HCT116 (cell line): Measurements from ENCODE around the gene FOXN1. TPM values are rescaled to one million over a fixed set of nuclear protein-coding genes. Genes with fewer than 3 reads are reported as not detected.

ENCODE experiments used
- ATAC-seq: fragments of 200-7000 bp; cut with Tn5 transposase; 2 replicates; pipeline ENCODE4 v1.9.1; 2020; ENCODE audit warnings: mild to moderate bottlenecking, moderate library complexity
- BruUV-seq: library from RNA; stranded (reverse); fragments of 400-500 nt; replicated peaks from 2 replicates; lab custom pipeline; 2021; lab: Mats Ljungman, UMichigan
- CTCF ChIA-PET: fragments of 300-600 bp; sonication (Branson Sonifier 250); formaldehyde crosslinking; loops from one replicate; lab custom pipeline; 2021; ENCODE audit warnings: antibody characterized with exemption; lab: Charles Lee
- POLR2A ChIA-PET: fragments of 300-600, 350-600 bp; sonication (Branson Sonifier 250); formaldehyde crosslinking; loops from one replicate; lab custom pipeline; 2021; ENCODE audit warnings: antibody characterized with exemption; lab: Charles Lee
- RAD21 ChIA-PET, 2 experiments: fragments of 300-600 bp; sonication (Branson Sonifier 250); formaldehyde crosslinking; loops; one replicate each; lab custom pipeline; 2023; ENCODE audit warnings: low total read pairs in 2 of 2; ENCODE audit not compliant: uncharacterized antibody in 2 of 2, unreplicated experiment in 2 of 2, low non-redundant PET in 1 of 2; lab: Charles Lee
- DNase-seq: peaks from one replicate; pipeline ENCODE4 v3.0.0-alpha.2; 2010; ENCODE audit warnings: low read depth, low spot score
- H2AFZ ChIP-seq: fragments of 200-600 bp; shearing (Covaris generic), sonication (generic); 2 replicates; pipeline ENCODE4 v1.6.1; 2017; ENCODE audit warnings: low read depth, mixed run types, mixed read lengths, antibody characterized with exemption, low read length; ENCODE audit not compliant: poor library complexity, severe bottlenecking
- H3K27ac ChIP-seq: 2 replicates; pipeline ENCODE4 v1.5.1; 2012; ENCODE audit warnings: low read depth, low read length
- H3K27me3 ChIP-seq: fragments of 200-600 bp; sonication (generic); 2 replicates; pipeline ENCODE4 v1.6.1; 2016; ENCODE audit warnings: mixed run types, low read length, mixed read lengths; ENCODE audit not compliant: insufficient read depth
- H3K36me3 ChIP-seq, 2 experiments: fragments of 200-500 bp in 1 of 2; fragments of 200-600 bp in 1 of 2; sonication (Bioruptor generic) in 1 of 2; sonication (generic) in 1 of 2; 2 replicates each; pipeline versions ENCODE4 v1.5.1 to v1.6.1; 2014 to 2016; ENCODE audit warnings: low read length in 2 of 2, inconsistent platforms in 1 of 2, mixed read lengths in 1 of 2, mixed run types in 1 of 2; ENCODE audit not compliant: insufficient read depth in 2 of 2, control insufficient read depth in 1 of 2
- H3K4me1 ChIP-seq, 2 experiments: fragments of 200-600 bp in 1 of 2; sonication (generic) in 1 of 2; 2 replicates each; pipeline versions ENCODE4 v1.5.1 to v1.6.1; 2012 to 2017; ENCODE audit warnings: low read length in 2 of 2, inconsistent platforms in 1 of 2, mild to moderate bottlenecking in 1 of 2, mixed read lengths in 1 of 2, mixed run types in 1 of 2, moderate library complexity in 1 of 2; ENCODE audit not compliant: insufficient read depth in 2 of 2, control insufficient read depth in 1 of 2
- H3K4me2 ChIP-seq: fragments of 200-600 bp; sonication (generic); 2 replicates; pipeline ENCODE4 v1.6.1; 2017; ENCODE audit warnings: mixed run types, low read length, mixed read lengths
- H3K4me3 ChIP-seq, 2 experiments: fragments of 200-600 bp in 1 of 2; sonication (generic) in 1 of 2; replicated peaks in 1 of 2; 2 replicates each; pipeline ENCODE4 v1.5.1; 2011 to 2016; ENCODE audit warnings: low read length in 2 of 2, control low read depth in 1 of 2, low read depth in 1 of 2, mild to moderate bottlenecking in 1 of 2, mixed read lengths in 1 of 2, mixed run types in 1 of 2
- H3K79me2 ChIP-seq: fragments of 200-600 bp; sonication (generic); 2 replicates; pipeline ENCODE4 v1.6.1; 2017; ENCODE audit warnings: mild to moderate bottlenecking, mixed run types, low read length, moderate library complexity, mixed read lengths; ENCODE audit not compliant: insufficient read depth
- H3K9ac ChIP-seq: fragments of 200-600 bp; sonication (generic); 2 replicates; pipeline ENCODE4 v1.6.1; 2016; ENCODE audit warnings: low read length, mixed read lengths
- H3K9me2 ChIP-seq: fragments of 200-600 bp; sonication (generic), shearing (Covaris generic); 2 replicates; pipeline ENCODE4 v1.6.1; 2017; ENCODE audit warnings: mixed run types, mild to moderate bottlenecking, moderate library complexity; ENCODE audit not compliant: insufficient read depth
- H3K9me3 ChIP-seq, 2 experiments: fragments of 200-500 bp in 1 of 2; fragments of 200-600 bp in 1 of 2; sonication (Bioruptor generic) in 1 of 2; sonication (generic) in 1 of 2; 2 replicates each; pipeline ENCODE4 v1.6.1; 2014 to 2017; ENCODE audit warnings: low read length in 2 of 2, mixed read lengths in 2 of 2, inconsistent platforms in 1 of 2, low read depth in 1 of 2, mild to moderate bottlenecking in 1 of 2, mixed run types in 1 of 2, moderate library complexity in 1 of 2; ENCODE audit not compliant: control insufficient read depth in 1 of 2, insufficient read depth in 1 of 2
- H4K20me1 ChIP-seq: fragments of 200-600 bp; sonication (generic), shearing (Covaris generic); 2 replicates; pipeline ENCODE4 v1.6.1; 2017; ENCODE audit warnings: mixed run types, mild to moderate bottlenecking, moderate library complexity; ENCODE audit not compliant: insufficient read depth
- CEBPB ChIP-seq: IDR thresholded peaks from 2 replicates; pipeline ENCODE4 v1.6.1; 2012; ENCODE audit warnings: low read depth
- EGR1 ChIP-seq: IDR thresholded peaks from 2 replicates; pipeline ENCODE4 v1.6.1; 2012; ENCODE audit warnings: low read depth
- ELF1 ChIP-seq: IDR thresholded peaks from 2 replicates; pipeline ENCODE4 v1.6.1; 2012; ENCODE audit warnings: low read depth, borderline replicate concordance
- JUND ChIP-seq: IDR thresholded peaks from 2 replicates; pipeline ENCODE4 v1.6.1; 2012
- MAX ChIP-seq: IDR thresholded peaks from 2 replicates; pipeline ENCODE4 v1.6.1; 2012
- RAD21 ChIP-seq: IDR thresholded peaks from 2 replicates; pipeline ENCODE4 v1.6.1; 2012; ENCODE audit warnings: low read depth, mild to moderate bottlenecking
- REST ChIP-seq: IDR thresholded peaks from 2 replicates; pipeline ENCODE4 v1.6.1; 2012; ENCODE audit warnings: low read depth
- SIN3A ChIP-seq: IDR thresholded peaks from 2 replicates; pipeline ENCODE4 v1.6.1; 2012; ENCODE audit warnings: low read depth
- SP1 ChIP-seq: IDR thresholded peaks from 2 replicates; pipeline ENCODE4 v1.6.1; 2012; ENCODE audit warnings: low read depth
- SRF ChIP-seq: IDR thresholded peaks from 2 replicates; pipeline ENCODE4 v1.6.1; 2012; ENCODE audit warnings: low read depth
- TCF7L2 ChIP-seq: IDR thresholded peaks from 2 replicates; pipeline ENCODE4 v1.7.0; 2011; ENCODE audit warnings: borderline replicate concordance, inconsistent platforms; ENCODE audit not compliant: insufficient read depth, insufficient read length; ENCODE audit errors: extremely low read depth
- YY1 ChIP-seq: IDR thresholded peaks from 2 replicates; pipeline ENCODE4 v1.6.1; 2011; ENCODE audit warnings: low read length, low read depth, moderate library complexity, mild to moderate bottlenecking; ENCODE audit not compliant: insufficient replicate concordance; ENCODE audit errors: extremely low read depth
- ZBTB33 ChIP-seq: IDR thresholded peaks from 2 replicates; pipeline ENCODE4 v1.6.1; 2011; ENCODE audit warnings: mild to moderate bottlenecking, low read length, moderate library complexity; ENCODE audit not compliant: insufficient replicate concordance; ENCODE audit errors: extremely low read depth
- ZFX ChIP-seq: fragments of 450-650 bp; IDR thresholded peaks from 2 replicates; pipeline ENCODE4 v1.6.1; 2017
- intact Hi-C: fragments of 100-400 bp; cut with micrococcal nuclease; formaldehyde crosslinking; loops from 2 replicates; pipeline ENCODE4 v1.10.0; 2022
- total RNA-seq: library from RNA; stranded (reverse); gene quantifications from one replicate; pipeline ENCODE4 v1.2.1, GENCODE V29; 2021; ENCODE audit not compliant: unreplicated experiment

The FOXN1 gene
- total RNA-seq, 1 experiment from 2014 or later: not detected

GRCh38 chr17:28573521-28573920 is 67.4 kb downstream of the FOXN1 start:
- peaks cover 22% of the 10 kb centered on the region for H3K79me2 ChIP-seq

GRCh38 chr17:28573966-28574480 is 67.9 kb downstream of the FOXN1 start:
- RAD21 ChIA-PET: no interaction called here
- no peak for ATAC-seq
- H3K4me3 ChIP-seq: no peak overlapping the region

More at GRCh38 chr17:28573521-28573920, 67.4 kb downstream of the FOXN1 start:
- RAD21 ChIA-PET: no interaction called here
- no peaks in the 10 kb centered on the region for H3K27me3 ChIP-seq
- no peaks in the 10 kb centered on the region for H4K20me1 ChIP-seq
- H3K9me3 ChIP-seq: no peaks in the 10 kb centered on the region
- POLR2A ChIA-PET: no interaction called here
- peaks cover 2% of the 10 kb centered on the region in 2 experiments; a peak in 2 of 4 replicates for H3K36me3 ChIP-seq
- no peak overlapping the region for H3K9ac ChIP-seq
- no peak for ATAC-seq
- no peak overlapping the region for H2AFZ ChIP-seq
- intact Hi-C loops: no loop called here
- DNase-seq: no peak
- H3K4me3 ChIP-seq: no peak overlapping the region
- H3K4me1 ChIP-seq: peaks cover 6 to 28% of the 10 kb centered on the region in 2 experiments; a peak in 3 of 4 replicates
- CTCF ChIA-PET: no interaction called here
- TF ChIP-seq MAX (no peak), SIN3A (no peak)
- H3K9me2 ChIP-seq: no peaks in the 10 kb centered on the region
- no peak overlapping the region for H3K27ac ChIP-seq
- BruUV-seq: no TSS peak
- H3K4me2 ChIP-seq: no peak overlapping the region

More at GRCh38 chr17:28573966-28574480, 67.9 kb downstream of the FOXN1 start:
- H3K27ac ChIP-seq: no peak overlapping the region
- DNase-seq: no peak
- H4K20me1 ChIP-seq: no peaks in the 10 kb centered on the region
- POLR2A ChIA-PET: no interaction called here
- intact Hi-C loops: no loop called here
- H3K9ac ChIP-seq: no peak overlapping the region
- no peaks in the 10 kb centered on the region for H3K9me2 ChIP-seq
- TF ChIP-seq REST (no peak), TCF7L2 (no peak), CEBPB (no peak), RAD21 (no peak), SRF (no peak), ZFX (no peak), YY1 (no peak), SP1 (no peak), JUND (no peak), ZBTB33 (no peak), EGR1 (no peak), ELF1 (no peak)
- TF ChIP-seq, all 23 proteins: peak for 0
- Histone ChIP-seq H3K36me3 (peaks cover 5 to 7% of the 10 kb centered on the region in 2 experiments; a peak in 3 of 4 replicates), H3K79me2 (peaks cover 21% of the 10 kb centered on the region), H3K27me3 (no peaks in the 10 kb centered on the region), H2AFZ (no peak overlapping the region), H3K4me1 (peaks cover 6 to 28% of the 10 kb centered on the region in 2 experiments; a peak in 3 of 4 replicates), H3K9me3 (no peaks in the 10 kb centered on the region), H3K4me2 (no peak overlapping the region)
- no TSS peak for BruUV-seq
- CTCF ChIA-PET: no interaction called here
